ENCODE measurements around the gene TPRN. TPM values are rescaled to one million over a fixed set of nuclear protein-coding genes. Genes with fewer than 3 reads are reported as not detected.

TPRN gene
- total RNA-seq, 1 experiment from 2014 or later, result 8.5 TPM

GRCh38 chr9:137161558-137162486, 38.7 kb downstream of the TPRN start:
- no peak for DNase-seq (ENCODE audit: low read depth)

GRCh38 chr9:137160716-137161557, 39.6 kb downstream of the TPRN start:
- DNase-seq (ENCODE audit: low read depth), result no peak

- DNase-seq (ENCODE audit: low read depth), result no peak
Measured at GRCh38 chr9:137160054-137160425, 40.5 kb downstream of the TPRN start.

- DNase-seq (ENCODE audit: low read depth), result no peak
Measured at GRCh38 chr9:137159105-137160053, 41.2 kb downstream of the TPRN start.

- no peak for DNase-seq (ENCODE audit: low read depth)
Measured at GRCh38 chr9:137158625-137159024, 41.9 kb downstream of the TPRN start.

GRCh38 chr9:137157618-137158415, 42.7 kb downstream of the TPRN start:
- no peak for DNase-seq (ENCODE audit: low read depth)

GRCh38 chr9:137156567-137157375, 43.8 kb downstream of the TPRN start:
- no peak for DNase-seq (ENCODE audit: low read depth)

GRCh38 chr9:137152844-137153405, 47.6 kb downstream of the TPRN start:
- no peak for DNase-seq (ENCODE audit: low read depth)

GRCh38 chr9:137150617-137151457, 49.7 kb downstream of the TPRN start:
- DNase-seq (ENCODE audit: low read depth), result no peak

- no peak for DNase-seq (ENCODE audit: low read depth)
Measured at GRCh38 chr9:137149942-137150616, 50.5 kb downstream of the TPRN start.

- no peak for DNase-seq (ENCODE audit: low read depth)
Measured at GRCh38 chr9:137149363-137149762, 51.2 kb downstream of the TPRN start.

GRCh38 chr9:137148661-137149060, 51.9 kb downstream of the TPRN start:
- DNase-seq (ENCODE audit: low read depth), result no peak

GRCh38 chr9:137148242-137148641, 52.3 kb downstream of the TPRN start:
- no peak for DNase-seq (ENCODE audit: low read depth)

GRCh38 chr9:137147793-137148160, 52.8 kb downstream of the TPRN start:
- DNase-seq (ENCODE audit: low read depth), result no peak

- DNase-seq (ENCODE audit: low read depth), result no peak
Measured at GRCh38 chr9:137147091-137147792, 53.3 kb downstream of the TPRN start.

- DNase-seq (ENCODE audit: low read depth), result no peak
Measured at GRCh38 chr9:137146527-137146918, 54.0 kb downstream of the TPRN start.

- no peak for DNase-seq (ENCODE audit: low read depth)
Measured at GRCh38 chr9:137145731-137146526, 54.6 kb downstream of the TPRN start.

Data from M059J (cell line).